Measurements from ENCODE around the gene XPR1.

Gene XPR1

DNA sequence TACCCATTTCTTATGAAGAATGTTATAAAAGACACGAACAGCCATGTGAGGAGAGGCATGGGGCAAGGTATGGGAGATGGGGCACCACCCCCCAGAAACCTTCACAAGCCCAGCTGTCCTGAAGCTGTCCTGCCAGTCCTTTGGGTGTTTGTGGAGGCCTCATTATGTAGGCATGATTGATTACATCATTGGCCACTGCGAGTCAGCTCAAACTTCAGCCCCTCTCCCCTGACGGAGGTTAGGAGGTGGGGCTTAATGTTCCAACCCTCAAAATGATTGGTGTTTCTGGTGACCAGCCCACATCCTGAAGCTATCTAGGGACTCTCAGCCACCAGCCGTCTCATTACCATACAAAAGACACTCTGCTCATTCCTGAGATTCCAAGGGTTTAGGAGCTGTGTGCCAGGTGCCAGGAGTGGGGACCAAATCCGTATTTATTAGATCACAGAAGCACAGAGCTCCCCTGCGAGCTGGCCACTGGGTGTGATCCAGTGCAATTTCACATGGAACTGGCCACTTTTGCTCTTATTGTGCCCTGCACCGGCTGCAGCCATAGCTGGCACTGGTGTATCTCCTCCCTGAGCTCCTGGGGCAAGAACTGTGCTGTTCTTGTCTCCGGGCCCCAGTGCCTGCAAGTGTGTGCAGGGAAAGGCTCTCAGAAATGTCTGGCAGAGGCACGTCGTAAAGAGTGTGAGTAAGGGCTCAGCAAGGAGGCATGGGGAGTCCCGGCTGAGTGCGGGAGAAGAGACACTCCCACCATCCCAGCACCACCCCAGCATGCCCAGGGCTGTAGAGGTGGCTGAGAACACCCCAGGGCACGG lies 291.4 kb downstream of the XPR1 start:
- no peaks in the 10 kb centered on the region for H3K36me3 ChIP-seq (ENCODE audit: insufficient read depth, low read length)
- TF ChIP-seq, protein P1, sequence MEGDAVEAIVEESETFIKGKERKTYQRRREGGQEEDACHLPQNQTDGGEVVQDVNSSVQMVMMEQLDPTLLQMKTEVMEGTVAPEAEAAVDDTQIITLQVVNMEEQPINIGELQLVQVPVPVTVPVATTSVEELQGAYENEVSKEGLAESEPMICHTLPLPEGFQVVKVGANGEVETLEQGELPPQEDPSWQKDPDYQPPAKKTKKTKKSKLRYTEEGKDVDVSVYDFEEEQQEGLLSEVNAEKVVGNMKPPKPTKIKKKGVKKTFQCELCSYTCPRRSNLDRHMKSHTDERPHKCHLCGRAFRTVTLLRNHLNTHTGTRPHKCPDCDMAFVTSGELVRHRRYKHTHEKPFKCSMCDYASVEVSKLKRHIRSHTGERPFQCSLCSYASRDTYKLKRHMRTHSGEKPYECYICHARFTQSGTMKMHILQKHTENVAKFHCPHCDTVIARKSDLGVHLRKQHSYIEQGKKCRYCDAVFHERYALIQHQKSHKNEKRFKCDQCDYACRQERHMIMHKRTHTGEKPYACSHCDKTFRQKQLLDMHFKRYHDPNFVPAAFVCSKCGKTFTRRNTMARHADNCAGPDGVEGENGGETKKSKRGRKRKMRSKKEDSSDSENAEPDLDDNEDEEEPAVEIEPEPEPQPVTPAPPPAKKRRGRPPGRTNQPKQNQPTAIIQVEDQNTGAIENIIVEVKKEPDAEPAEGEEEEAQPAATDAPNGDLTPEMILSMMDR (conservative IDR thresholded peaks at IDR 0.05; ENCODE audit: low read length) = no peak
- no peak for TF ChIP-seq EZH2phosphoT487 (IDR thresholded peaks at IDR 0.05; ENCODE audit: borderline replicate concordance)
- H3F3A ChIP-seq (ENCODE audit: low read depth) = no peaks in the 10 kb centered on the region
- H3K4me2 ChIP-seq (ENCODE audit: low read depth, low read length, poor library complexity, severe bottlenecking) = no peak overlapping the region
- H3K27me3 ChIP-seq (ENCODE audit: insufficient read depth, low read length, poor library complexity, severe bottlenecking) = no peaks in the 10 kb centered on the region
- H3K4me1 ChIP-seq (ENCODE audit: insufficient read depth, low read length, poor library complexity, severe bottlenecking) = peaks cover 22% of the 10 kb centered on the region
- H3K9ac ChIP-seq (ENCODE audit: low read depth, low read length, poor library complexity, severe bottlenecking) = no peak overlapping the region
- H3K9me3 ChIP-seq (ENCODE audit: insufficient read depth, low read depth, low read length) = no peaks in the 10 kb centered on the region
- H3K4me3 ChIP-seq (ENCODE audit: low read length, poor library complexity, severe bottlenecking) = no peak overlapping the region
- no peaks in the 10 kb centered on the region for H3K9me2 ChIP-seq (replicated peaks; ENCODE audit: low read depth, low read length)
- H3K79me2 ChIP-seq (ENCODE audit: insufficient read depth, low read length) = no peaks in the 10 kb centered on the region
- no peak overlapping the region for H2AFZ ChIP-seq (ENCODE audit: low read length)
- no peaks in the 10 kb centered on the region for H4K20me1 ChIP-seq (ENCODE audit: insufficient read depth, low read length, poor library complexity, severe bottlenecking)

DNA sequence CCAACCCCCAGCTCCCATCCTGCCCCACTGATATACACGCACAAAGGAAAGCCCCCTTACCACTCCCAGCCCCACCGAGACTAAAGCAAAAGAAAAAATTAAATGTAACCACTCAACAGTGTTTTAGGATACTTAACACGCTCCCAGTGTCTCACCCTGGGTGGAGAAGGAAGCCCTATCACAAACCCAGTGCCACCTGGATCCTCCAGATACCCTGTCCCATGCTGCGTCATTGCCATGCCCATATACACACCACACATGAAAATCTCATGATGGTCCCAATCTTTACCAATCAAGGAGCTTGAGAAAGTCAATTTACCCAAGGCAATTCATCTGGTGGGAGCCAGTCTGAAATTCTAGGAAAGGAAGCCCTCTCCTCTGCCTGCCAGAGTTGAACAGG lies 292.1 kb downstream of the XPR1 start:
- no peak for TF ChIP-seq EZH2phosphoT487 (IDR thresholded peaks at IDR 0.05; ENCODE audit: borderline replicate concordance)
- TF ChIP-seq, protein P1 (conservative IDR thresholded peaks at IDR 0.05; ENCODE audit: low read length) = no peak
- Histone ChIP-seq H3K79me2 (ENCODE audit: insufficient read depth, low read length) (no peaks in the 10 kb centered on the region), H3K9ac (ENCODE audit: low read depth, low read length, poor library complexity, severe bottlenecking) (no peak overlapping the region), H3K9me2 (replicated peaks; ENCODE audit: low read depth, low read length) (no peaks in the 10 kb centered on the region), H2AFZ (ENCODE audit: low read length) (no peak overlapping the region), H3F3A (ENCODE audit: low read depth) (no peaks in the 10 kb centered on the region), H3K9me3 (ENCODE audit: insufficient read depth, low read depth, low read length) (no peaks in the 10 kb centered on the region), H3K4me2 (ENCODE audit: low read depth, low read length, poor library complexity, severe bottlenecking) (no peak overlapping the region), H3K36me3 (ENCODE audit: insufficient read depth, low read length) (no peaks in the 10 kb centered on the region), H3K4me1 (ENCODE audit: insufficient read depth, low read length, poor library complexity, severe bottlenecking) (peaks cover 22% of the 10 kb centered on the region), H4K20me1 (ENCODE audit: insufficient read depth, low read length, poor library complexity, severe bottlenecking) (no peaks in the 10 kb centered on the region), H3K4me3 (ENCODE audit: low read length, poor library complexity, severe bottlenecking) (no peak overlapping the region), H3K27me3 (ENCODE audit: insufficient read depth, low read length, poor library complexity, severe bottlenecking) (no peaks in the 10 kb centered on the region)

DNA sequence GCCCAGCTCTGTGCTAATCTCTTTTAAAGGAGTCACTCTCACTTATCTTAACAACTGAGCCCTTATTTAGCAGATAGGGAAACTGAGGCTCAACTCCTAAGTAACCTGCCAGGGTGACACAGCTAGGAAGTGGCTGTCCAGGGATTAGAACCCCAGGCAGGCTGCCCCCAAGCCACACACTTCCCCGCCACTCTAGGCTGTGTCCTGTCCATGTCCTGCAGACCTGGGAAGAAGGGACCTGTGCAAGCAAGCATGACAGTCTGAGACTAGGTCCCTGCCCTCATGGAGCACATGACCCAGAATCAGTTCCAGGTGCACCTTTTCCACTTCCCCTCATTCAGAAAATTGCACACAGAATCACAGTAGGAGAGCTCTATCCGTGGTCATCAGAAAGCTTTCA lies 293.1 kb downstream of the XPR1 start:
- TF ChIP-seq, protein P1 (conservative IDR thresholded peaks at IDR 0.05; ENCODE audit: low read length) = no peak
- TF ChIP-seq EZH2phosphoT487 (IDR thresholded peaks at IDR 0.05; ENCODE audit: borderline replicate concordance) = no peak
- Histone ChIP-seq H3K4me2 (ENCODE audit: low read depth, low read length, poor library complexity, severe bottlenecking) (no peak overlapping the region), H3K9me3 (ENCODE audit: insufficient read depth, low read depth, low read length) (no peaks in the 10 kb centered on the region), H3F3A (ENCODE audit: low read depth) (no peaks in the 10 kb centered on the region), H3K4me1 (ENCODE audit: insufficient read depth, low read length, poor library complexity, severe bottlenecking) (peaks cover 22% of the 10 kb centered on the region), H4K20me1 (ENCODE audit: insufficient read depth, low read length, poor library complexity, severe bottlenecking) (no peaks in the 10 kb centered on the region), H3K27me3 (ENCODE audit: insufficient read depth, low read length, poor library complexity, severe bottlenecking) (no peaks in the 10 kb centered on the region), H2AFZ (ENCODE audit: low read length) (no peak overlapping the region), H3K36me3 (ENCODE audit: insufficient read depth, low read length) (no peaks in the 10 kb centered on the region), H3K9me2 (replicated peaks; ENCODE audit: low read depth, low read length) (no peaks in the 10 kb centered on the region), H3K79me2 (ENCODE audit: insufficient read depth, low read length) (no peaks in the 10 kb centered on the region), H3K9ac (ENCODE audit: low read depth, low read length, poor library complexity, severe bottlenecking) (no peak overlapping the region), H3K4me3 (ENCODE audit: low read length, poor library complexity, severe bottlenecking) (no peak overlapping the region)

Data from Loucy (cell line).